ENCODE data around the gene TPSAB1. TPM values are rescaled to one million over a fixed set of nuclear protein-coding genes. Genes with fewer than 3 reads are reported as not detected.

Gene TPSAB1
- total RNA-seq, 6 donors from 2014 or later: 6.4 to 207 (median 99.8) TPM

DNA sequence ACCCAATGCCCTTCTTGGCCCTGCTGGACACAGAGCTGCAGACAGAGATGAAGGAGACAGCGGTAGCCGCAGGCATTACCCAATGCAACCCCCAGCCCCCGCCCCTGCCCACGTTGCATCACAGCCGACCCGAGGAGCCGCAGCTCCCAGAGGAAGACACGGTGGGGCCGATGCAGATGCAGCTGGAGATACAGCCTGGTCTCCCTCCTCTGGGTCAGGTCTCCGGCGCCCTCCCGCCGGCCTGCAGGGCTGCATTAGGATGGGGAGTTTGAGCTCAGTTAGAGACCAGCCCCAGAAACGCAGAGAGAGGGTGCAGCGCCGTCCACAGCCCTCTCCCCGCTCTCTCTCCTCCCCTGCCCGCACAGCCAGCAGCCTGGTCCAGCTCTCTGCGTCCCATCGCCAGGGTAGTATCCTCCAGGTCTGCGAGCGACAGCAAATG lies 49.6 kb downstream of the TPSAB1 start:
- peaks cover 0 to 24% (median 11%) of the 10 kb centered on the region in 4 donors for H3K27me3 ChIP-seq
- no peak for TF ChIP-seq POLR2AphosphoS5 (IDR thresholded peaks at IDR 0.05)
- TF ChIP-seq, protein P1, sequence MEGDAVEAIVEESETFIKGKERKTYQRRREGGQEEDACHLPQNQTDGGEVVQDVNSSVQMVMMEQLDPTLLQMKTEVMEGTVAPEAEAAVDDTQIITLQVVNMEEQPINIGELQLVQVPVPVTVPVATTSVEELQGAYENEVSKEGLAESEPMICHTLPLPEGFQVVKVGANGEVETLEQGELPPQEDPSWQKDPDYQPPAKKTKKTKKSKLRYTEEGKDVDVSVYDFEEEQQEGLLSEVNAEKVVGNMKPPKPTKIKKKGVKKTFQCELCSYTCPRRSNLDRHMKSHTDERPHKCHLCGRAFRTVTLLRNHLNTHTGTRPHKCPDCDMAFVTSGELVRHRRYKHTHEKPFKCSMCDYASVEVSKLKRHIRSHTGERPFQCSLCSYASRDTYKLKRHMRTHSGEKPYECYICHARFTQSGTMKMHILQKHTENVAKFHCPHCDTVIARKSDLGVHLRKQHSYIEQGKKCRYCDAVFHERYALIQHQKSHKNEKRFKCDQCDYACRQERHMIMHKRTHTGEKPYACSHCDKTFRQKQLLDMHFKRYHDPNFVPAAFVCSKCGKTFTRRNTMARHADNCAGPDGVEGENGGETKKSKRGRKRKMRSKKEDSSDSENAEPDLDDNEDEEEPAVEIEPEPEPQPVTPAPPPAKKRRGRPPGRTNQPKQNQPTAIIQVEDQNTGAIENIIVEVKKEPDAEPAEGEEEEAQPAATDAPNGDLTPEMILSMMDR (IDR thresholded peaks at IDR 0.05): no peak
- no peak for TF ChIP-seq EP300 (IDR thresholded peaks at IDR 0.05)
- TF ChIP-seq POLR2A (IDR thresholded peaks at IDR 0.05): no peak
- WGBS, 2 donors: 14 to 39% methylated on average over 7 to 21 of the region's 22 CpGs
- no peaks in the 10 kb centered on the region for H3K9me3 ChIP-seq
- DNase-seq (peak in 1 of 2 donors; percentile 77), ATAC-seq (ENCODE audit: low FRiP score in 2 of 2) (no peak)
- no peak overlapping the region for H3K27ac ChIP-seq
- no peak overlapping the region for H3K4me3 ChIP-seq
- peaks cover 0 to 5% (median 0%) of the 10 kb centered on the region in 4 donors for H3K4me1 ChIP-seq
- H3K36me3 ChIP-seq: no peaks in the 10 kb centered on the region

DNA sequence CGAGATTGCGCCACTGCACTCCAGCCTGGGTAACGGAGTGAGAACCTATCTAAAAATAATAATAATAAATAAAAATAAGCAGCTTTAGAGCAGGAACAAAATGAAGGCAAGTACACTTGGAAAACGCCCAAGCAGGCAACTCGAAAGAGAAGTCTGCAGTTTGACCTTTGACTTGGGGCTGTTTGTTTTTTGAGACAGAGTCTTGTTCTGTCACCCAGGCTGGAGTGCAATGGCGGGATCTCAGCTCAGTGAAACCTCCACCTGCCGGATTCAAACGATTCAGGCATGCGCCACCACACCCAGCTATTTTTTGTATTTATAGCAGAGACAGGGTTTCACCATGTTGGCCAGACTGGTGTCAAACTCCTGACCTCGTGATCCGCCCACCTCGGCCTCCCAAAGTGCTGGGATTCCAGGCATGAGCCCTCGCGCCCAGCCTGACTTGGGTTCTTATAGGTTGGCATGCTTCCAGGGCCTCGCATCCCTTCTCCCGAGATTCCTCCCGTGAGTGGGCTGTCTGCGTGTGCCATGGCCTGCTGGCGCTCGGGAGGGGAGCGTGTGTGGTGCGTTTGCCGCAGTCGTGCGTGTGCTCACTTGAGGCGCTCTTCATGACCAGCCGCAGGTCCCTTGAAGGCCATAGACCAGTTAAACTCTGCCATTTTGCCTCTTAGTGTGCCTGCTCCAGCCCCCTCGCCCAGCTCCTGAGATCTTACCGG lies 50.5 kb downstream of the TPSAB1 start:
- H3K9me3 ChIP-seq: no peaks in the 10 kb centered on the region
- H3K27me3 ChIP-seq: peaks cover 0 to 24% (median 11%) of the 10 kb centered on the region in 4 donors
- DNase-seq (no peak), ATAC-seq (ENCODE audit: low FRiP score in 2 of 2) (no peak)
- TF ChIP-seq, protein P1 (IDR thresholded peaks at IDR 0.05): no peak
- no peak for TF ChIP-seq EP300 (IDR thresholded peaks at IDR 0.05)
- H3K36me3 ChIP-seq: no peaks in the 10 kb centered on the region
- peaks cover 0 to 5% (median 0%) of the 10 kb centered on the region in 4 donors for H3K4me1 ChIP-seq
- H3K4me3 ChIP-seq: no peak overlapping the region
- WGBS, 2 donors: 42 to 48% methylated on average over 13 to 29 of the region's 29 CpGs
- H3K27ac ChIP-seq: no peak overlapping the region

DNA sequence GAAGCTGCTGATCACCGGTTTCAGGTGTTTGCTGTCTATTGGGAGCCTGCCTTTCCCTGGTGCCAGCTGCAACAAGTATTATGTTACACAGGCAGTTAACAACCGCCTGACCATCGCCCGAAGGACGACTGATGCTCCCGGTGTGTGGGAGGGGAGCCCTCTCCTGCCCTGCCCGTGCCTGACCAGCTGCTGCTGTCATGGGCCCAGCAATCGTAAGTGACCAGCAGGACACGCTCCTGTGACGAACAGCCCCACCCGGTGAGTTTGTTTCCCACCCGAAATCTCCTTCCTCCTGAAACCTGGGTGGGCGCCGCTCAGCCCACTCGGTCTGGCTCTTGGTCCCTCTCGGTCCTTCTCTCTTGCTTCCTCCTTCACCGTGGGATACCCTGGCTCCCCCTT lies 51.1 kb downstream of the TPSAB1 start:
- no peaks in the 10 kb centered on the region for H3K9me3 ChIP-seq
- no peak for ATAC-seq (ENCODE audit: low FRiP score in 2 of 2)
- no peak for TF ChIP-seq POLR2A (IDR thresholded peaks at IDR 0.05)
- TF ChIP-seq, protein P1 (IDR thresholded peaks at IDR 0.05): no peak
- no peak for TF ChIP-seq POLR2AphosphoS5 (IDR thresholded peaks at IDR 0.05)
- no peak for TF ChIP-seq EP300 (IDR thresholded peaks at IDR 0.05)
- H3K4me3 ChIP-seq: no peak overlapping the region
- no peak overlapping the region for H3K27ac ChIP-seq
- WGBS, 2 donors: 46 to 60% methylated on average over 15 to 17 of the region's 17 CpGs
- DNase-seq: no peak
- H3K36me3 ChIP-seq: no peaks in the 10 kb centered on the region
- peaks cover 0 to 24% (median 11%) of the 10 kb centered on the region in 4 donors for H3K27me3 ChIP-seq
- H3K4me1 ChIP-seq: peaks cover 0 to 5% (median 0%) of the 10 kb centered on the region in 4 donors

Other genes starting within 250 kb of the TPSAB1 start
- gene SSTR5, start 168.0 kb upstream of the TPSAB1 start, total RNA-seq: not detected
- gene C1QTNF8, start 144.5 kb upstream of the TPSAB1 start, total RNA-seq: under 1 TPM in 1 of 6 donors, not detected in 5; 0.30 TPM
- 10 to 100 TPM in 2 of 6 donors, 1 to 10 TPM in 4; 6.4 to 46.1 (median 9.3) TPM for gene CACNA1H, start 87.6 kb upstream of the TPSAB1 start, total RNA-seq
- gene TPSG1, start 15.4 kb upstream of the TPSAB1 start, total RNA-seq: 10 to 100 TPM in 1 of 6 donors, 1 to 10 TPM in 2, under 1 TPM in 1, not detected in 2; 0.61 to 38.8 (median 3.7) TPM
- gene TPSB2, start 10.5 kb upstream of the TPSAB1 start, total RNA-seq: 100 to 1,000 TPM in 2 of 6 donors, 10 to 100 TPM in 4; 10.5 to 329 (median 70.7) TPM
- gene TPSD1, start 15.4 kb downstream of the TPSAB1 start, total RNA-seq: 10 to 100 TPM in 2 of 6 donors, 1 to 10 TPM in 4; 1.3 to 14.0 (median 6.4) TPM
- gene UBE2I, start 68.9 kb downstream of the TPSAB1 start, total RNA-seq: 100 to 1,000 TPM in 1 of 6 donors, 10 to 100 TPM in 5; 51.4 to 113 (median 92.0) TPM
- 10 to 100 TPM in 3 of 6 donors, 1 to 10 TPM in 3; 3.2 to 57.6 (median 11.5) TPM for gene BAIAP3, start 92.9 kb downstream of the TPSAB1 start, total RNA-seq
- gene TSR3, start 111.2 kb downstream of the TPSAB1 start, total RNA-seq: 10 to 100 TPM; 55.6 to 74.5 (median 65.1) TPM
- gene GNPTG, start 111.2 kb downstream of the TPSAB1 start, total RNA-seq: 100 to 1,000 TPM in 1 of 6 donors, 10 to 100 TPM in 5; 32.8 to 106 (median 93.0) TPM
- 10 to 100 TPM in 5 of 6 donors, 1 to 10 TPM in 1; 7.6 to 83.8 (median 28.0) TPM for gene UNKL, start 174.0 kb downstream of the TPSAB1 start, total RNA-seq
- gene UQCC4, start 180.0 kb downstream of the TPSAB1 start, total RNA-seq: 10 to 100 TPM in 3 of 6 donors, 1 to 10 TPM in 3; 3.1 to 16.3 (median 9.9) TPM
- gene PERCC1, start 190.4 kb downstream of the TPSAB1 start, total RNA-seq: 1 to 10 TPM in 1 of 6 donors, under 1 TPM in 1, not detected in 4; 0.27 to 2.2 TPM
- gene CCDC154, start 203.9 kb downstream of the TPSAB1 start, total RNA-seq: 1 to 10 TPM in 4 of 6 donors, under 1 TPM in 1, not detected in 1; 0.30 to 5.4 (median 2.9) TPM
- 100 to 1,000 TPM in 4 of 6 donors, 10 to 100 TPM in 2; 78.0 to 463 (median 147) TPM for gene CLCN7, start 234.3 kb downstream of the TPSAB1 start, total RNA-seq
- gene PTX4, start 248.2 kb downstream of the TPSAB1 start, total RNA-seq: under 1 TPM in 3 of 6 donors, not detected in 3; 0.30 to 0.34 (median 0.34) TPM

Data from upper lobe of left lung (tissue), 6 donors.